LHCN-M2 (cell line): ENCODE results near the gene GSTK1. TPM values are rescaled to one million over a fixed set of nuclear protein-coding genes. Genes with fewer than 3 reads are reported as not detected.

Experiments used
- DNase-seq: peaks from one replicate; pipeline ENCODE4 v3.0.0-alpha.2; 2012; ENCODE audit warnings: low read depth
- total RNA-seq: library from RNA; depleted of rRNA; stranded (reverse); fragments of >200 nt; gene quantifications from 2 replicates; pipeline ENCODE4 v1.2.3, GENCODE V29; 2014; rRNA removed

The GSTK1 gene
- total RNA-seq, 1 experiment from 2014 or later: 262 TPM

DNA sequence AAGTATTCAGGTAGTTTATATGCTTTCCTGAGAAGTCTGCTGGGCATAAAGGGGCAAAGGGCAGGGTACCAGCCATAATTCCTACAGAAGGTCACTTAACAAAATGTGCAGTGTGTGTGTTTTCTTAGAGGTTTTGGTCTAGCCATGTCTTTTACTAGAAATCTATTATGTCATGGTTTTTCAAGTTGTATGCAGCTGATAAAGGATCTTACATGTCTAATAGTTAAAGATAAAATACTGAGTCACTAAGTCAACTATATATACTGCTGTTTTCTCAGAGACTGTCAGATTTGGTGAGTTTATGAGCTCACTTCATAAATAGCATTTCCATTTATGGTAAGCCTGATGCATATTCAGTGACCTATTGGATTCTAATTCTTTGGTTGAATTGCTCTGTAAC, 32.6 kb downstream of the GSTK1 start:
- no peak for DNase-seq

DNA sequence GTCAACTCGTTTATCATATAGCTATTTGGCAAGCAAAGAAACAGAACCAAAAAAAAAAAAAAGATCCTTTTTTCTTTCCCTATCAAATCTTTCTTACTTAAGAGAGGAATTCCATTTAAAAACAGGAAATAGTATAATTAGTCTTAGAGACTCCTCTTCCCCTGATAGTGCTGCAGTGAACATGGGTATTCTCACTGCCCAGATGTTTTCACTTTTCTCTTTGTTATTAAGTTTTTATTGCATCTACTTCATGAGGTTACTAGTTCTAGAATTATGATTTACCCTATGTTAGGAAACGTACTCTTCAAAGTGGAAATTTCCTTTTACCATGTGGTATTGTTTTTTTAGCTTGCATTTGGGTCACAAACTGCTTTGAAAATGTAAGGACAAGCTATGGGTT, 33.4 kb downstream of the GSTK1 start:
- DNase-seq: no peak

DNA sequence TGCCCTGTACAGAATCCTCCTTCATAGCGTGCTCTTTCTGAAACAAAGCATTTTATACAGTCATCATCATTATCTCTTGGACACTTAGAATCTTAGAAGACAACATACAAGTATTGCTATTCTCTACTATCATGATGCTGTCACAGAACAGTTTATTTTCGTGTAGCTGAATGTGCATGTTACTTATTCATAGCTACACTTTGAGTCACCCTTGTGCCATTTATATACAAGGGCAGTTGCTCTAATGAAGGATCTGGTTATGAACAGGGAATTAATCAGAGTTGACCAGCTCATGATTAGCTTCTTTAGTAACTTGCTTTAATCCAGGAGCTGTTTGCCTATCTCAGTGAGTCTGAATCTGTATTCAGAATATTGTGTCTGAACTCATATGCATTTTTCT, 36.1 kb downstream of the GSTK1 start:
- DNase-seq: peak; percentile 22

DNA sequence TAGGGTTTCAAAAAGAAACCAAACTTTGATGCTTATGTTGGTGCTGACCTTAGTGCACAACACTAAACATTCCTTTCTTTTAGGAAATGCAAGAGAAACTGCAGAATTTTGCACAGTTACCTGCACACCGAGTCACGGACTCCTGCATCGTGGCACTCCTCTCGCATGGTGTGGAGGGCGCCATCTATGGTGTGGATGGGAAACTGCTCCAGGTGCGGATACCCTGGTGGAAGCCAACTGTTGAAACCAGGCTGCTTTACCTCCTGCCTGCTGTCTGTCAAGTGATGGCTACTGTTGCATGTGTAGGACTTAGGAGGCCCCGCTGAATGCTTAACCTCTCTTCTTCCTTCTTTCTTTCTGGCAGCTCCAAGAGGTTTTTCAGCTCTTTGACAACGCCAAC, 36.6 kb downstream of the GSTK1 start:
- DNase-seq: peak; percentile 23

DNA sequence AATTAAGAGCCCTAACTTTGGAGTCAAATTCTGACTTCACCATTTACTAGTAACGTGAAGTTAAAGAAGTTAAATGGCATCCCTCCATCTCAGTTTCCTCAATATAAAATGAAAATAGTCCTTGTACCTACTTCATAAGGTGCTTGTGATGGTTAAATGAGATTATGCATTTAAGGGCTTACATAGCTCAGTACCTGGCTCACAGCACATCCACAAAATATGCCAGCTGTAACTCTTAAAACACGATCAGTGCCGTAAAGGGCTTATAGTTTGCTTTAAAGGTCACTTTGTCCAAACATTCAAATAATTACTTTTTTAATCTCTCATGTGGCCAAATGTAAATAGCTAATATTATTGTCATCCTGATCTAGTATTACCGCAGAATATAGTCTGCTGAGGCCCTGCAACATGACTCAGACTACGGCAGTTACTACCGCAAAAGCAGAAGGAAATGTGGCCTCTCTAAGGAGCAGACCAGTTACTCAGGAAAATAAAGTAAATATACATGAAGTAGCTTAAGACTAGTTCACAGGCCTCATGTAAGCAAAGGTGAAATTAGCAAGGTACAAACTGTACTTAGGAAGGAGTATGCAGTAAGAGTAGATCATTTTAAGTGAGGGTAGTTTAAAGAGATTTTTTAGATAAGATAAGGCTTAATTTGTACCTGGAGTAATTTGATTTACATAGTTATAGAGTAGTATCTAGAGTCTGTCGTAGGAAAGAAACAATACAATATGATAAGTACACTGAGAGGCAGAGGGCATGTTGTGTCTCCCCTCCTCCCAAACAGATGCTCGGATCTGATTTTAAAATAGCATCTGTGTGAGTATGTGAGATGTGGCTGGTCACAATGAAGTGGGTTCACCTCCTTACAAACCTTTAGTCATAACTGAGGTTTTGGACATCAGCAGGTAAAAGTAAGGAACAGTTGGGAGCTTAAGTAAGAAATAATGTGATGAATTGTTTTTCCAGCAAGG, 38.0 kb downstream of the GSTK1 start:
- DNase-seq: no peak

DNA sequence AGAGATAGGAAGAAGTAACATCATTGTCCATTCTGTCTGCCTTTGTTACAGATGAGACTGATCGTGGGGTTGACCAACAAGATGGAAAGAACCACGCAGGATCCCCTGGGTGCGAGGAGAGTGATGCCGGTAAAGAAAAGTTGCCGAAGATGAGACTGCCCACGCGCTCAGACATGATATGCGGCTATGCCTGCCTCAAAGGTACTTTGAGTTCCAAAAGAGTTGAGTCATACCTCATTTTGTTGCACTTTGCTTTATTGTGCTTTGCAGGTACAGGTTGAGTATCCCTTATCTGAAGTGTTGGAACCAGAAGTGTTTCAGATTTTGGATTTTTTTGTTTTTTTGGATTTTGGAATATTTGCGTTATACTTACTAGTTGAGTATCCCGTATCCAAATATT, 40.5 kb downstream of the GSTK1 start:
- no peak for DNase-seq

DNA sequence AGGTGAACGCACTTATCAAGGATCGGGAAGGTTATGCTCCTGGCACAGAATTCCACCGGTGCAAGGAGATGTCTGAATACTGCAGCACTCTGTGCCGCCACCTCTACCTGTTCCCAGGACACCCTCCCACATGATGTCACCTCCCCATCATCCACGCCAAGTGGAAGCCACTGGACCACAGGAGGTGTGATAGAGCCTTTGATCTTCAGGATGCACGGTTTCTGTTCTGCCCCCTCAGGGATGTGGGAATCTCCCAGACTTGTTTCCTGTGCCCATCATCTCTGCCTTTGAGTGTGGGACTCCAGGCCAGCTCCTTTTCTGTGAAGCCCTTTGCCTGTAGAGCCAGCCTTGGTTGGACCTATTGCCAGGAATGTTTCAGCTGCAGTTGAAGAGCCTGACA, 41.7 kb downstream of the GSTK1 start:
- no peak for DNase-seq

DNA sequence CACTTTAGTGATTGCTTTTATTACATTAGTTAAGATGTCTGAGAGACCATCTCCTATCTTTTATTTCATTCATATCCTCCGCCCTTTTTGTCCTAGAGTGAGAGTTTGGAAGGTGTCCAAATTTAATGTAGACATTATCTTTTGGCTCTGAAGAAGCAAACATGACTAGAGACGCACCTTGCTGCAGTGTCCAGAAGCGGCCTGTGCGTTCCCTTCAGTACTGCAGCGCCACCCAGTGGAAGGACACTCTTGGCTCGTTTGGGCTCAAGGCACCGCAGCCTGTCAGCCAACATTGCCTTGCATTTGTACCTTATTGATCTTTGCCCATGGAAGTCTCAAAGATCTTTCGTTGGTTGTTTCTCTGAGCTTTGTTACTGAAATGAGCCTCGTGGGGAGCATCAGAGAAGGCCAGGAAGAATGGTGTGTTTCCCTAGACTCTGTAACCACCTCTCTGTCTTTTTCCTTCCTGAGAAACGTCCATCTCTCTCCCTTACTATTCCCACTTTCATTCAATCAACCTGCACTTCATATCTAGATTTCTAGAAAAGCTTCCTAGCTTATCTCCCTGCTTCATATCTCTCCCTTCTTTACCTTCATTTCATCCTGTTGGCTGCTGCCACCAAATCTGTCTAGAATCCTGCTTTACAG, 42.3 kb downstream of the GSTK1 start:
- peak; percentile 53 for DNase-seq

DNA sequence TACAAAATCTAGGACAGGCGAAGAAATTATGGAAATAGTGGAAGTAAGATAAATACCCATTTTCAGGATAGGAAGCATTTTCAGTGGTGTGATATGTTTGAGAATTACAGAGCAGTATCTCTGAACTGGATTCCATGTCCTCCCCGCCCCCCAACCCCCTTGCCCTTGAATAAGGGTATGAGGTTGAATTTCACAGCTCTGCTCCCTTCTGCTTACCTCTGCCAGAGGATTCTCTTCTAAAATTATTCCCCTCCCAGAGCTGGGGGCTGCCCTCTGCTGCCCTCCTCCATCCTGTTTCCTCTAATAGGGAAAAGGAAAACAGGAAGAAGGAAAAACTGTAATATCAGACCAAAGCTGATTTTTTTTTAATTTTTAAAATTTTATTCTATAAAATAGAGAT, 45.4 kb downstream of the GSTK1 start:
- no peak for DNase-seq

DNA sequence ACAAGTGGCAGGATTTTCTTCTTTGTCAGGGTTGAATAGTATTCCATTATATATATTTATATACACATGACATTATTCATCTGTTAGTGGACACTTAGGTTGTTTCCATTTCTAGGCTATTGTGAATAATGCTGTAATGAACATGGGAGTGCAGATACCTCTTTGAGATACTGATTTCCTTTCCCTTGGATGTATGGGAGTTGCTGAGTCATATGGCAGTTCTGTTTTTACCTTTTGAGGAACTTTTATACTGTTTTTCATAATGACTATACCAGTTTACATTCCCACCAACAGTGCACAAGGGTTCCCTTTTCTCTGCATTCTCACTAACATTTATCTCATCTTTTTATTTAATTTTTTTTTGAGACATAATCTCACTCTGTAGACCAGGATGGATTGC, 50.9 kb downstream of the GSTK1 start:
- DNase-seq: no peak

DNA sequence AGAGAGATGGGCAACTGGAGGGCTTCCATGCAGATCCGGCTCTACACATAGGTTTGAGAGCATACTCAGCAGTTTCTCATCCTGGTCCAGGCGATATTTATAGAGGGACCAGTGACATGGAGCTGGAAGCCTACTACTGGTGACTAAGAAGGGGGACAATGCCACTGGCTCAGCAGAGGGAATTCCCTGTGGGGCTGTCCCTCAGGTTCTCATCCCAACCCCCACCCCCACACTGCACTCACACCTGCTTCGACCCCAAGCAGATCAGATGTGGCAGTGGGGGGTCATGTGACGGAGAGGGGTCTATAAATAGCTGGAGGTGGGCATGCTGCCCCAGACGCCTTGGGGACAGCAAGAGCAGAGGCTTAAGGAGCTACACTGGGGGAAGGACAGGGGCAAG, 52.5 kb downstream of the GSTK1 start, which contains the start of gene CLCN1:
TSS of gene CLCN1 (plus strand) at position 336 of the 400 bp plus-strand sequence. CDS start 102 bp downstream, outside the sequence.
- no peak for DNase-seq

DNA sequence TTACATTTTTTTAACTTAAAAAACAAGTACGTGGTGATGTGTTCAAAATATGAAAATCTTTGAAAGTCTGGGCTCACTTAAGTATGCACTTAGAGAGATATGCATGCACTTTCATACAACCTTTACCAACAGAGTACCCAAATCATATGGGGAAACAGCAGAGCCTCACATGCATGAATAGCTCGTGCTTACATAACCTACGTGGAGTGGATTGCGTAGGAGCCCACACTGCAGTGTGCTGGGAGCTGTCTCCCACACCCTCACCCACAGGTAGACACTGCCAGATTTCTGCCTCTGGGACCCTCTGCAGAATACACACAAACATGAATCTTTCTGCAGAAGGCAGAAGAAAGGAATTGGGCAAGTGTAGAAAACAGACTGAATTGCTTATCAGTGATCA, 53.3 kb downstream of the GSTK1 start:
- DNase-seq: no peak

DNA sequence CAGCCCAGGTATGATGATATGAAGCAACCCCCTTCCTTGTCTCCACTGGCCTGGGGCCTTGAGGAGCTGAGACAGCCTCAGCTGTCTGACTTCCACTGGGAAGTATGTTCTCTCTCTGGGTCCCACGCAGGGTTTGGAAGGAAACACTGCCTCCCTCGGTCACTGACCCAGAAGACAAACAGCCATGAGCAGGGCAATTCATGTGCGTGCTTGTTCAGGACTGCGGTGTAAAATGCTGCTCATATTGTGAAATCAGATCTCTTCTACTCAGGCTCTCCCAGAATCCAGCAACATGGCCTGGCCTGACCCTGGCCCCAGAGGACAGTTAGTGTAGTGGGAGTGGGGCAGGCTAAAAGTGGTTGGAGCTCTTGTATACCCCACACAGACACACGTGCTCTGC, 55.4 kb downstream of the GSTK1 start:
- peak; percentile 88 for DNase-seq

Other genes with a start within 250 kb of the GSTK1 start
- not detected in 2 replicates for gene OR9A2, start 236.3 kb upstream of the GSTK1 start, total RNA-seq
- gene OR6V1, start 211.1 kb upstream of the GSTK1 start, total RNA-seq: not detected in 2 replicates
- gene PIP, start 131.4 kb upstream of the GSTK1 start, total RNA-seq: 0.69 TPM in 1 of 2 replicates, not detected in the other
- not detected in 2 replicates for gene TAS2R39, start 80.0 kb upstream of the GSTK1 start, total RNA-seq
- gene TAS2R40, start 41.4 kb upstream of the GSTK1 start, total RNA-seq: not detected in 2 replicates
- not detected in 2 replicates for gene TMEM139, start 21.5 kb downstream of the GSTK1 start, total RNA-seq
- 20.8 and 21.5 TPM in 2 replicates for gene CASP2, start 24.9 kb downstream of the GSTK1 start, total RNA-seq
- not detected in 2 replicates for gene CLCN1, start 52.7 kb downstream of the GSTK1 start, total RNA-seq
- 1.1 and 1.5 TPM in 2 replicates for gene FAM131B, start 99.3 kb downstream of the GSTK1 start, total RNA-seq
- gene ZYX, start 117.9 kb downstream of the GSTK1 start, total RNA-seq: 137 and 142 TPM in 2 replicates
- not detected in 2 replicates for gene EPHA1, start 145.4 kb downstream of the GSTK1 start, total RNA-seq
- not detected in 2 replicates for gene TAS2R60, start 180.0 kb downstream of the GSTK1 start, total RNA-seq
- not detected in 2 replicates for gene TAS2R41, start 214.4 kb downstream of the GSTK1 start, total RNA-seq